ENCODE results near the gene TMEM272. TPM values are rescaled to one million over a fixed set of nuclear protein-coding genes. Genes with fewer than 3 reads are reported as not detected.

TMEM272 gene
- total and polyA plus RNA-seq, 2 donors (not counting 3 experiments of a cell fraction or from before 2014, with no cell fraction given), result not detected

DNA sequence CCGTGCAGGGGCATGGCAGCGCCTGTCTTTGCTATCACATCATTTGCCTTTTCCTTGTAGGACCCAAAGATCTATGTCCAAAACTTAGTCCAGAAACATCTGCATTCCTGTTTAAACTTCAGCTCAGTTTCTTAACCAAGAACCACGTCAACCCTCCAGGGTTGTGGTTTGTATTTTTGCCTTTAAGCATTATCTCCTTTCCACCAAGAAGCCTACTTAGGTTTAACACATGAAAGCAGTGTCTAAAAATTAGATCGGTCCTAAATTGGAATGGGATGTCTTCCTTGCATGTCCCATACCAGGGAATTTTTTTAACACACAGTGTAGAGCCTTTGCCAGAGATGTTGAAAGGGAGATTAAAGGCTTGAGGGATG is 79.8 kb downstream of the TMEM272 start:
- ChIA-PET POLR2A (interaction anchor here (1.4 kb wide), 1 partner anchor 312 kb away, joined by 8 read pairs; the partner anchor contains the start of gene INTS6), CTCF (interaction anchor here (1.1 kb wide), 1 partner anchor 33 kb away, joined by 3 read pairs; no protein-coding TSS in a partner anchor)
- DNase-seq (ENCODE audit: low read depth, low spot score) (no peak), FAIRE-seq (no peak)
- Histone ChIP-seq H4K20me1 (replicated peaks; ENCODE audit: control insufficient read depth, extremely low read depth, insufficient read depth, low read length) (no peaks in the 10 kb centered on the region), H3K4me3 (replicated peaks in 1 of 3; ENCODE audit: insufficient read depth in 1 of 3, low read depth in 1 of 3, low read length in 3 of 3) (no peak overlapping the region), H3K27me3 (ENCODE audit: control insufficient read depth in 2 of 2, insufficient read depth in 2 of 2, low read length in 2 of 2) (no peaks in the 10 kb centered on the region), H3K9ac (replicated peaks; ENCODE audit: extremely low read depth, insufficient read depth, low read length) (no peak overlapping the region), H3K79me2 (ENCODE audit: control insufficient read depth, insufficient read depth, low read length) (no peaks in the 10 kb centered on the region), H3K27ac (ENCODE audit: insufficient read depth, low read depth, low read length) (no peak overlapping the region), H3K4me1 (ENCODE audit: control insufficient read depth, extremely low read depth, insufficient read depth, low read length) (peaks cover 11% of the 10 kb centered on the region), H2AFZ (ENCODE audit: low read depth, low read length) (no peak overlapping the region), H3K9me1 (replicated peaks; ENCODE audit: control insufficient read depth, extremely low read depth, insufficient read depth, low read length) (no peaks in the 10 kb centered on the region), H3K9me3 (replicated peaks; ENCODE audit: control insufficient read depth, insufficient read depth, low read length) (no peaks in the 10 kb centered on the region), H3K36me3 (ENCODE audit: control insufficient read depth in 2 of 2, extremely low read depth in 1 of 2, insufficient read depth in 2 of 2, low read length in 2 of 2) (no peaks in the 10 kb centered on the region), H3K4me2 (ENCODE audit: insufficient read depth, low read length) (no peak overlapping the region)
- no peak for TF ChIP-seq POLR2A (IDR thresholded peaks at IDR 0.05; ENCODE audit: low read depth, low read length)
- TF ChIP-seq POLR2AphosphoS5 (IDR thresholded peaks at IDR 0.05; ENCODE audit: insufficient read depth, low read depth, low read length), result no peak
- intact Hi-C loops (cut with micrococcal nuclease) (loop anchor here (2.0 to 10.0 kb wide), 2 partner anchors 38 to 180 kb away; partner anchors contain the start of gene WDFY2), dilution Hi-C loops (cut with MboI; ENCODE audit: extremely low pct_ligation_motif_present, low sequenced_read_pairs) (no loop called here)
- BruUV-seq (replicated peaks), result no TSS peak

DNA sequence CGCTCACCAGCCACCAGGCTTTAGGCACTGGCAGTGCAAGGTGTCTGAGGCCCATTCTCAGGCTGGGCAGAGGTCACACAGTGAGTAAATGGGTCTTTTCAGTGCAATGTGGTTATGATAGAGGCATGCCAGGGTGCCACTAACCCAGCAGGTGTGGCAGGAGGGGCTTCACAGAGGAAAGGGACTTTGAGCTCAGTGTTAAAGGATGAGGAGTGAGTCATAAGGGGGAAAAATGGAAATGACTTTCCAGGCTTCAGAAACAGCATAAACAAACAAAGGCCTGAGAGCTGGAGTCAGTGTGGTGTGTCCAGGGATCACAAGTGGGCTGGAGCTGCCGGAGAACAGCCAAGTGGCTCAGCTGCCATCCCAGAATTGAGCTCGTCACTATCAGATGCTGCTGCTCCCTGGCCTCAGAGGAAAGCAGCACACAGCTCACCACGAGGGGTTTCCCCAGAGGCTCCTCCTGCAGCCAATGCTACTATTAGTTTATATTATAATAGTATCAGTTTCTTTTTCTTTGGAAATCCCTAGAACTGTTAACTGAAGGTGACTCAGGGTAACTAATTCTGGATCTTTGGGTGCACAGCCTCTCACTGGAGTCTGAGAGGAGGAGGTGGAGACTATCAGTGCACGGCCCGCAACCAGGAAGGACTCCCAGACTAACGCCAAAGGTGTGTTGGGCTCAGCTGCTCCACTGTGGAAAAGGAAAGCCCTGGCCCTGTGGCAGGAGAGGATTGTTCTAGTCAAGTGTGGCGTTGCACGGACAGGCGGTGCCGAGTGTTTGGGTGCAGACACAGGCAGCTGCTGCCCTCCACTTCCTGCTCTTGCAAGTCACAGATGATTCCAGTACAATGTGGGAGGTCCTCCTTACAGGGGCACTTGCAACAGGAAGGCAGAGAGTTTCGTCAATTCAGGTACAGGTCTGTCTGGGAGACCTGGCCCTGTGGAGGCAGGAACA is 80.5 kb downstream of the TMEM272 start:
- no peak overlapping the region for H3K4me3 ChIP-seq (replicated peaks in 1 of 3; ENCODE audit: insufficient read depth in 1 of 3, low read depth in 1 of 3, low read length in 3 of 3)
- H3K79me2 ChIP-seq (ENCODE audit: control insufficient read depth, insufficient read depth, low read length), result no peaks in the 10 kb centered on the region
- DNase-seq (ENCODE audit: low read depth, low spot score) (peak; percentile 78), FAIRE-seq (peak; percentile 89)
- intact Hi-C loops (cut with micrococcal nuclease) (loop anchor here (2.0 to 10.0 kb wide), 2 partner anchors 38 to 180 kb away; partner anchors contain the start of gene WDFY2), dilution Hi-C loops (cut with MboI; ENCODE audit: extremely low pct_ligation_motif_present, low sequenced_read_pairs) (no loop called here)
- H3K9me3 ChIP-seq (replicated peaks; ENCODE audit: control insufficient read depth, insufficient read depth, low read length), result no peaks in the 10 kb centered on the region
- no TSS peak for BruUV-seq (replicated peaks)
- H3K4me2 ChIP-seq (ENCODE audit: insufficient read depth, low read length), result no peak overlapping the region
- H4K20me1 ChIP-seq (replicated peaks; ENCODE audit: control insufficient read depth, extremely low read depth, insufficient read depth, low read length), result no peaks in the 10 kb centered on the region
- CTCF ChIA-PET, result interaction anchor here (0.8 to 1.9 kb wide), 7 partner anchors 16 to 638 kb away, joined by 3 to 8 read pairs (median 3); no protein-coding TSS in a partner anchor
- H2AFZ ChIP-seq (ENCODE audit: low read depth, low read length), result no peak overlapping the region
- no peak overlapping the region for H3K27ac ChIP-seq (ENCODE audit: insufficient read depth, low read depth, low read length)
- no peaks in the 10 kb centered on the region for H3K9me1 ChIP-seq (replicated peaks; ENCODE audit: control insufficient read depth, extremely low read depth, insufficient read depth, low read length)
- no peaks in the 10 kb centered on the region for H3K27me3 ChIP-seq (ENCODE audit: control insufficient read depth in 2 of 2, insufficient read depth in 2 of 2, low read length in 2 of 2)
- TF ChIP-seq FOS (IDR thresholded peaks at IDR 0.05; ENCODE audit: borderline replicate concordance, insufficient read depth, low read length) (peak; percentile 48), EZH2 (IDR thresholded peaks at IDR 0.05; ENCODE audit: borderline replicate concordance, low read depth, low read length, severe bottlenecking) (no peak), POLR2AphosphoS5 (IDR thresholded peaks at IDR 0.05; ENCODE audit: insufficient read depth, low read depth, low read length) (no peak), JUN (IDR thresholded peaks at IDR 0.05; ENCODE audit: borderline replicate concordance, insufficient read depth, insufficient read length, low read depth) (no peak)
- H3K36me3 ChIP-seq (ENCODE audit: control insufficient read depth in 2 of 2, extremely low read depth in 1 of 2, insufficient read depth in 2 of 2, low read length in 2 of 2), result no peaks in the 10 kb centered on the region
- no peak overlapping the region for H3K9ac ChIP-seq (replicated peaks; ENCODE audit: extremely low read depth, insufficient read depth, low read length)
- H3K4me1 ChIP-seq (ENCODE audit: control insufficient read depth, extremely low read depth, insufficient read depth, low read length), result peaks cover 11% of the 10 kb centered on the region
- POLR2A ChIA-PET, result interaction anchor here (1.4 kb wide), 1 partner anchor 311 kb away, joined by 8 read pairs; the partner anchor contains the start of gene INTS6

Data from endothelial cell of umbilical vein (primary cell).